ENCODE measurements around the gene DAGLA.
A peak's percentile ranks its signal among the peaks of the same experiment; 100 is the strongest.

Gene DAGLA

GRCh38 chr11:61747192-61747966, 67.2 kb downstream of the DAGLA start:
- peak; percentile 24 for DNase-seq (ENCODE audit: low read depth)

GRCh38 chr11:61747967-61748285, 67.7 kb downstream of the DAGLA start:
- no peak for DNase-seq (ENCODE audit: low read depth)

- DNase-seq (ENCODE audit: low read depth), result no peak
Observed at GRCh38 chr11:61749591-61750217, 69.5 kb downstream of the DAGLA start.

- DNase-seq (ENCODE audit: low read depth), result no peak
Observed at GRCh38 chr11:61750631-61751273, 70.6 kb downstream of the DAGLA start.

- DNase-seq (ENCODE audit: low read depth), result no peak
Observed at GRCh38 chr11:61751384-61751783, 71.2 kb downstream of the DAGLA start.

- peak; percentile 43 for DNase-seq (ENCODE audit: low read depth)
Observed at GRCh38 chr11:61752117-61752924, 72.1 kb downstream of the DAGLA start, which contains the start of gene MYRF. TSS of gene MYRF (plus strand) at chr11:61752636. CDS start at chr11:61752745, 109 bp downstream.

GRCh38 chr11:61752925-61753521, 72.8 kb downstream of the DAGLA start:
- no peak for DNase-seq (ENCODE audit: low read depth)

GRCh38 chr11:61753672-61754071, 73.5 kb downstream of the DAGLA start:
- DNase-seq (ENCODE audit: low read depth), result no peak

- no peak for DNase-seq (ENCODE audit: low read depth)
Observed at GRCh38 chr11:61754534-61755482, 74.6 kb downstream of the DAGLA start.

GRCh38 chr11:61756147-61756451, 75.9 kb downstream of the DAGLA start:
- DNase-seq (ENCODE audit: low read depth), result no peak

- peak; percentile 50 for DNase-seq (ENCODE audit: low read depth)
Observed at GRCh38 chr11:61756452-61757212, 76.4 kb downstream of the DAGLA start.

GRCh38 chr11:61757213-61757862, 77.1 kb downstream of the DAGLA start:
- DNase-seq (ENCODE audit: low read depth), result no peak

- DNase-seq (ENCODE audit: low read depth), result no peak
Observed at GRCh38 chr11:61760946-61761345, 80.8 kb downstream of the DAGLA start.

- DNase-seq (ENCODE audit: low read depth), result no peak
Observed at GRCh38 chr11:61761440-61762222, 81.4 kb downstream of the DAGLA start.

GRCh38 chr11:61762223-61762615, 82.0 kb downstream of the DAGLA start:
- no peak for DNase-seq (ENCODE audit: low read depth)

GRCh38 chr11:61762798-61763197, 82.6 kb downstream of the DAGLA start:
- no peak for DNase-seq (ENCODE audit: low read depth)

GRCh38 chr11:61763930-61764605, 83.9 kb downstream of the DAGLA start:
- no peak for DNase-seq (ENCODE audit: low read depth)

- DNase-seq (ENCODE audit: low read depth), result no peak
Observed at GRCh38 chr11:61764606-61765260, 84.5 kb downstream of the DAGLA start.

Data from activated gamma-delta T cell treated with anti-CD3 and anti-CD28 coated beads, Interleukin-2, amount 50 U/mL, for 16 hours (primary cell).